GM06990 (cell line): ENCODE data around the gene CDX1.

Source experiments
- DNase-seq: peaks from one replicate; pipeline ENCODE4 v3.0.0-alpha.2; 2011; ENCODE audit not compliant: insufficient read length; ENCODE audit errors: extremely low read depth
- H3K27me3 ChIP-seq: replicated peaks from 2 replicates; pipeline ENCODE4 v1.6.0; 2011; ENCODE audit warnings: low read length; ENCODE audit not compliant: control insufficient read depth, insufficient read depth
- H3K36me3 ChIP-seq: 2 replicates; pipeline ENCODE4 v1.5.1; 2011; ENCODE audit warnings: low read length; ENCODE audit not compliant: control insufficient read depth, insufficient read depth
- H3K4me3 ChIP-seq: replicated peaks from 2 replicates; pipeline ENCODE4 v1.5.1; 2011; ENCODE audit warnings: low read depth, mild to moderate bottlenecking, control low read depth, low read length
- CTCF ChIP-seq: IDR thresholded peaks from 2 replicates; pipeline ENCODE4 v1.5.1; 2011; ENCODE audit warnings: low read length, control low read depth, mild to moderate bottlenecking, inconsistent platforms; ENCODE audit not compliant: insufficient read depth, poor library complexity, severe bottlenecking

CDX1 gene

GRCh38 chr5:150142185-150142958, 24.2 kb upstream of the CDX1 start:
- Histone ChIP-seq H3K27me3 (no peaks in the 10 kb centered on the region; the same call in 1 of the 2 replicates), H3K4me3 (no peak overlapping the region), H3K36me3 (no peaks in the 10 kb centered on the region)
- no peak for DNase-seq
- TF ChIP-seq CTCF: no peak

GRCh38 chr5:150142959-150143349, 23.6 kb upstream of the CDX1 start:
- no peaks in the 10 kb centered on the region for H3K36me3 ChIP-seq
- H3K27me3 ChIP-seq: no peaks in the 10 kb centered on the region; the same call in 1 of the 2 replicates
- no peak for DNase-seq
- H3K4me3 ChIP-seq: no peak overlapping the region
- TF ChIP-seq CTCF: no peak

- H3K4me3 ChIP-seq: no peak overlapping the region
- no peak for DNase-seq
These were observed 23.0 kb upstream of the CDX1 start for GRCh38 chr5:150143350-150144245.

GRCh38 chr5:150144246-150144801, 22.3 kb upstream of the CDX1 start:
- Histone ChIP-seq H3K27me3 (no peaks in the 10 kb centered on the region), H3K4me3 (no peak overlapping the region), H3K36me3 (no peaks in the 10 kb centered on the region)
- TF ChIP-seq CTCF: no peak
- DNase-seq: no peak

More at GRCh38 chr5:150143350-150144245, 23.0 kb upstream of the CDX1 start:
- no peak for TF ChIP-seq CTCF
- Histone ChIP-seq H3K36me3 (no peaks in the 10 kb centered on the region), H3K27me3 (no peaks in the 10 kb centered on the region)

- no peak for DNase-seq
- no peaks in the 10 kb centered on the region for H3K27me3 ChIP-seq
- H3K4me3 ChIP-seq: no peak overlapping the region
- no peaks in the 10 kb centered on the region for H3K36me3 ChIP-seq
- no peak for TF ChIP-seq CTCF
These were observed 21.7 kb upstream of the CDX1 start for GRCh38 chr5:150144879-150145278.
